BLaER1 treated with 17β-estradiol and CSF1 and Interleukin-3, amounts not matched to agents 10 nM and 100 nM (cell line): ENCODE data around the gene MYO5A.
"Not testable (repeated sequence)": the region's sequence is repeated elsewhere in the genome, so short reads cannot be mapped to it uniquely, and the experiment has no call there.

Source experiments
- H3K27ac ChIP-seq, 11 experiments: shearing (Covaris generic); formaldehyde crosslinking; 2 replicates each; pipeline ENCODE4 v1.8.1; 2022
- H3K27me3 ChIP-seq, 11 experiments: shearing (Covaris generic); formaldehyde crosslinking; 2 replicates each; pipeline ENCODE4 v1.8.1; 2022
- H3K36me3 ChIP-seq, 11 experiments: shearing (Covaris generic); formaldehyde crosslinking; 2 replicates each; pipeline ENCODE4 v1.8.1; 2022
- H3K4me1 ChIP-seq, 10 experiments: shearing (Covaris generic); formaldehyde crosslinking; 2 replicates each; pipeline ENCODE4 v1.8.1; 2022
- H3K4me2 ChIP-seq, 11 experiments: shearing (Covaris generic); formaldehyde crosslinking; 2 replicates each; pipeline ENCODE4 v1.8.1; 2022
- H3K4me3 ChIP-seq, 10 experiments: shearing (Covaris generic); formaldehyde crosslinking; 2 replicates each; pipeline ENCODE4 v1.8.1; 2022
- H3K9ac ChIP-seq, 11 experiments: shearing (Covaris generic); formaldehyde crosslinking; 2 replicates each; pipeline ENCODE4 v1.8.1; 2022
- H3K9me3 ChIP-seq, 11 experiments: shearing (Covaris generic); formaldehyde crosslinking; replicated peaks in 1 of 11; 2 replicates each; pipeline ENCODE4 v1.8.1; 2022
- H4K20me1 ChIP-seq, 11 experiments: shearing (Covaris generic); formaldehyde crosslinking; 2 replicates each; pipeline ENCODE4 v1.8.1; 2022
- Cebpa-rat ChIP-seq, 11 experiments: shearing (Covaris generic); IDR thresholded peaks; 2 replicates each; pipeline ENCODE4 v1.8.1; 2022

Gene MYO5A

GRCh38 chr15:52528564-52529340, at the start of gene MYO5A:
Gene MYO5A, minus strand, starts transcription at chr15:52528880. Its CDS starts 74 bp downstream, at chr15:52528806.
- Histone ChIP-seq H3K9me3 (no peaks in the 10 kb centered on the region), H3K9ac (peak within 1 kb of the TSS; percentile 78 to 90 (median 87)), H3K4me1 (peaks cover 16 to 26% (median 19%) of the 10 kb centered on the region in 10 experiments), H3K27ac (peak within 1 kb of the TSS; percentile 53 to 86 (median 78); a peak in 21 of 22 replicates), H3K4me2 (peak within 1 kb of the TSS; percentile 88 to 97 (median 95)), H3K36me3 (no peaks in the 10 kb centered on the region), H3K27me3 (peaks cover 17 to 23% (median 21%) of the 10 kb centered on the region in 11 experiments), H3K4me3 (peak within 1 kb of the TSS; percentile 75 to 95 (median 86)), H4K20me1 (peaks cover 9 to 48% (median 39%) of the 10 kb centered on the region in 11 experiments; a peak in 17 of 22 replicates)
- no peak for TF ChIP-seq Cebpa-rat (IDR thresholded peaks at IDR 0.05)

DNA sequence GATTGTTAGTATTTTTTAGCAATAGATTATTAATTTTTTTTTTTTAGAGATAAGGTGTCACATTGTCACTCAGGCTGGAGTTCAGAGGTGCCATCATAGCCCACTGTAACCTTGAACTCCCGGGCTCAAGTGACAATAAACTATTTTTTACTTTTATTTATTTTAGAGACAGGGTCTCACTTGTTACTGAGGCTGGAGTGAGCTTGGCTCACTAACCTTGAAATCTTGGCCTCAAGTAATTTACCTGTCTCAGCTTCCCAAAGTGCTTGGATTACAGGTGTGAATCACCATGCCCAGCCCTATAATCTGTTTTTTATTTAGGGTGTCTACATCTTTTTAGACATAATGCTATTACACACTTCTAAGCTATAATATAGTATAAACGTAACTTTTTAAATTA, 48.0 kb upstream of the MYO5A start:
- no peaks in the 10 kb centered on the region for H3K4me1 ChIP-seq
- H3K27ac ChIP-seq = no peak overlapping the region
- no peak overlapping the region for H3K4me2 ChIP-seq
- H4K20me1 ChIP-seq = no peaks in the 10 kb centered on the region
- H3K27me3 ChIP-seq = no peaks in the 10 kb centered on the region
- no peak for TF ChIP-seq Cebpa-rat (IDR thresholded peaks at IDR 0.05)
- H3K9ac ChIP-seq = no peak overlapping the region
- H3K9me3 ChIP-seq = peaks cover 0 to 6% (median 0%) of the 10 kb centered on the region in 11 experiments; a peak in 1 of 22 replicates
- no peak overlapping the region for H3K4me3 ChIP-seq
- H3K36me3 ChIP-seq = peaks cover 0 to 5% (median 0%) of the 10 kb centered on the region in 11 experiments; a peak in 5 of 22 replicates

GRCh38 chr15:52575573-52575972, 46.9 kb upstream of the MYO5A start:
- H3K27ac ChIP-seq, H3K4me1 ChIP-seq, H3K36me3 ChIP-seq, H4K20me1 ChIP-seq, H3K4me2 ChIP-seq, H3K9me3 ChIP-seq, H3K27me3 ChIP-seq, H3K9ac ChIP-seq, H3K4me3 ChIP-seq: not testable (repeated sequence)

DNA sequence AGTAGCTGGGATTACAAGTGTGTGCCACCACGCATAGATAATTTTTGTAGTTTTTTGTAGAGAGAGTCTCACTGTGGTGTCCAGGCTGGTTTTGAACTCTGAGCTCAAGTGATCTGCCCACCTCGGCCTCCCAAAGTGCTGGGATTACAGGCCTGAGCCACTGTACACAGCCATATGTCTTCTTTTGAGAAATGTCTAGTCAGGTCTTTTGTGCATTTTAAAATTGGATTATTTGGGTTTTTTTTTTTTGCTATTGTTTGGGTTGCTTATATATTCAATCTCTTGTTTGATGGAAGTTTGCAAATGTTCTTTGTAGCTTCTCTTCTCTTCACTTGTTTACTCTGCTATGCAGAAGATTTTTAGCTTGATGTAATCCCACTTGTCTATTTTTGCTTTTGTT, 46.4 kb upstream of the MYO5A start:
- Histone ChIP-seq H3K27me3 (no peaks in the 10 kb centered on the region), H3K4me2 (no peak overlapping the region), H4K20me1 (no peaks in the 10 kb centered on the region), H3K27ac (no peak overlapping the region), H3K9ac (no peak overlapping the region), H3K4me3 (no peak overlapping the region), H3K36me3 (0 out of 22 replicates have a peak, but pooled peaks cover 0 to 4% (median 0%) of the 10 kb centered on the region in 11 experiments), H3K4me1 (no peaks in the 10 kb centered on the region), H3K9me3 (peaks cover 0 to 6% (median 0%) of the 10 kb centered on the region in 11 experiments; a peak in 1 of 22 replicates)
- no peak for TF ChIP-seq Cebpa-rat (IDR thresholded peaks at IDR 0.05)

DNA sequence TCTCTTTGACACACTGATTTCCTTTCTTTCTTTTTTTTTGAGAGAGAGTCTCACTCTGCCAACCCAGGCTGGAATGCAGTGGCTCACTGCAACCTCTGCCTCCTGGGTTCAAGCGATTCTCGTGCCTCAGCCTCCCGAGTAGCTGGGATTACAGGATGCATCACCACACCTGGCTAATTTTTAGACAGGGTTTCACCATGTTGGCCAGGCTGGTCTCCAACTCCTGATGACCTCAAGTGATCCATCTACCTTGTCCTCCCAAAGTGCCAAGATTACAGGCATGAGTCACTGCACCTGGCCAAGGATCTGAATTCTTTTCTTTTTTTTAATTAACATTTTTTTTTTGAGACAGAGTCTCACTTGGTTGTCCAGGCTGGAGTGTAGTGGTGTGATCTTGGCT, 45.9 kb upstream of the MYO5A start:
- not testable (repeated sequence) for H3K4me2 ChIP-seq, H3K4me3 ChIP-seq, H3K9ac ChIP-seq, H3K27ac ChIP-seq, H3K9me3 ChIP-seq, H3K36me3 ChIP-seq, H3K4me1 ChIP-seq, H3K27me3 ChIP-seq, H4K20me1 ChIP-seq

GRCh38 chr15:52568601-52569585, 40.2 kb upstream of the MYO5A start, which contains the start of gene ARPP19:
Gene ARPP19, minus strand, starts transcription at chr15:52569030. Its CDS starts 138 bp downstream, at chr15:52568892.
- peak within 1 kb of the TSS; percentile 63 to 91 (median 81) for H3K4me3 ChIP-seq
- TF ChIP-seq Cebpa-rat (IDR thresholded peaks at IDR 0.05) = 0 out of 22 replicates have a peak, but pooled peaks of 1 of the 11 experiments have one; percentile 9

GRCh38 chr15:52567871-52568600, 39.4 kb upstream of the MYO5A start:
- H3K4me3 ChIP-seq = peak overlapping the region; percentile 63 to 91 (median 81)
- TF ChIP-seq Cebpa-rat (IDR thresholded peaks at IDR 0.05) = no peak
- H3K9ac ChIP-seq = peak overlapping the region; percentile 90 to 98 (median 95)
- no peaks in the 10 kb centered on the region for H3K27me3 ChIP-seq
- peaks cover 37 to 52% (median 47%) of the 10 kb centered on the region in 11 experiments for H4K20me1 ChIP-seq
- H3K9me3 ChIP-seq = no peaks in the 10 kb centered on the region; a peak in 1 of 22 replicates
- peak overlapping the region; percentile 82 to 99 (median 91) for H3K4me2 ChIP-seq
- peaks cover 0 to 31% (median 17%) of the 10 kb centered on the region in 11 experiments; a peak in 16 of 22 replicates for H3K36me3 ChIP-seq
- peaks cover 17 to 34% (median 27%) of the 10 kb centered on the region in 10 experiments for H3K4me1 ChIP-seq
- peak overlapping the region; percentile 90 to 97 (median 94) for H3K27ac ChIP-seq

More at GRCh38 chr15:52568601-52569585, 40.2 kb upstream of the MYO5A start, which contains the start of gene ARPP19:
- H3K9me3 ChIP-seq = no peaks in the 10 kb centered on the region; a peak in 1 of 22 replicates
- H3K4me1 ChIP-seq = peaks cover 17 to 34% (median 27%) of the 10 kb centered on the region in 10 experiments
- peak within 1 kb of the TSS; percentile 90 to 98 (median 95) for H3K9ac ChIP-seq
- no peaks in the 10 kb centered on the region for H3K27me3 ChIP-seq
- H3K27ac ChIP-seq = peak within 1 kb of the TSS; percentile 90 to 97 (median 94)
- peaks cover 0 to 23% (median 13%) of the 10 kb centered on the region in 11 experiments; a peak in 14 of 22 replicates for H3K36me3 ChIP-seq
- peaks cover 29 to 43% (median 38%) of the 10 kb centered on the region in 11 experiments; a peak in 21 of 22 replicates for H4K20me1 ChIP-seq
- peak within 1 kb of the TSS; percentile 82 to 99 (median 91) for H3K4me2 ChIP-seq

- H3K27me3 ChIP-seq = no peaks in the 10 kb centered on the region
- H3K4me2 ChIP-seq = peak overlapping the region; percentile 82 to 99 (median 91)
- peak overlapping the region; percentile 90 to 98 (median 95); a peak in 21 of 22 replicates for H3K9ac ChIP-seq
- peak overlapping the region; percentile 63 to 91 (median 81); a peak in 19 of 20 replicates for H3K4me3 ChIP-seq
- H3K9me3 ChIP-seq = no peaks in the 10 kb centered on the region; a peak in 1 of 22 replicates
- H4K20me1 ChIP-seq = peaks cover 48 to 63% (median 58%) of the 10 kb centered on the region in 11 experiments
- H3K27ac ChIP-seq = peak overlapping the region in 8 of 11 experiments; percentile 1 to 97 (median 94); a peak in 9 of 22 replicates
- no peak for TF ChIP-seq Cebpa-rat (IDR thresholded peaks at IDR 0.05)
- H3K4me1 ChIP-seq = peaks cover 17 to 34% (median 27%) of the 10 kb centered on the region in 10 experiments
- peaks cover 0 to 38% (median 19%) of the 10 kb centered on the region in 11 experiments; a peak in 16 of 22 replicates for H3K36me3 ChIP-seq
Measured at GRCh38 chr15:52566889-52567288, 38.2 kb upstream of the MYO5A start.

DNA sequence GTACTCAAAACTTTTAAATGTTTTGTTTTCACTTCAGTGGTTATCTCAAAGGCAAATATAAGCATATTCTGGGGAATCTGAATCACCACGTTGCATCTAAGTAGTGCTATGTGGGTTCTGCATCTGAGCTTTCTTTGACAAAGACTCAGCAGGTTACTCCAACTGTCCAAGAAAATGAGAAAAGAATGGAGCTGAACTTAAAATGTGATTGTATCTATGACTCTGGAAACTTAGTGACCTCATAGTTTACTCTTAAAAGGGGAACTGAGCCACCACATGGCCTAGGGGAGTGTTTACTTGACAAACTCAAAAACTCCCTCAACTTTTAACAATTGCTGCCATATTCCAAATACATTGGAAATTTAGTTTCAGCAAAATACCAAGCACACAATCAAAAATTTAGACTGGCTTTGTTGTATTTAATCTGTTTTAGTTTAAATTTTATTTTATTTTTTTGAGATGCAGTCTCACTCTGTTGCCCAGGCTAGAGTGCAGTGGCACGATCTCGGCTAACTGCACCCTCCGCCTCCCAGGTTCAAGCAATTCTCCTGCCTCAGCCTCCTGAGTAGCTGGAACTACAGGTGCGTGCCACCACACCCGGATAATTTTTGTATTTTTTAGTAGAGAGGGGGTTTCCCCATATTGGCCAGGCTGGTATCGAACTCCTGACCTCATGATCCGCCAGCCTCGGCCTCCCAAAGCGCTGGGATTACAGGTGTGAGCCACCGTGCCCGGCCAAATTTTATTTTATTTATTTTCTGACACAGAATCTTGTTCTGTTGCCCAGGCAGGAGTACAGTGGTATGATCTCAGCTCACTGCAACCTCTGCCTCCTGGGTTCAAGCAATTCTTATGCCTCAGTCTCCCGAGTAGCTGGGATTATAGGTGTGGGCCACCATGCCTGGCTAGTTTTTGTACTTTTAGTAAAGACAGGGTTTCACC, 37.0 kb upstream of the MYO5A start:
- Histone ChIP-seq H3K36me3 (peaks cover 0 to 42% (median 21%) of the 10 kb centered on the region in 11 experiments; a peak in 16 of 22 replicates), H3K4me2 (peak overlapping the region; percentile 82 to 99 (median 91)), H4K20me1 (peaks cover 56 to 75% (median 70%) of the 10 kb centered on the region in 11 experiments), H3K27ac (peak overlapping the region in 2 of 11 experiments; percentile 14 to 30; a peak in 3 of 22 replicates), H3K4me1 (peaks cover 17 to 37% (median 27%) of the 10 kb centered on the region in 10 experiments), H3K9ac (peak overlapping the region in 3 of 11 experiments; percentile 91 to 97 (median 96); a peak in 2 of 22 replicates)
- not testable (repeated sequence) for H3K27me3 ChIP-seq, H3K9me3 ChIP-seq, H3K4me3 ChIP-seq
